Chondrocyte (in vitro differentiated cells): Measurements from ENCODE around the gene CFAP206. TPM values are rescaled to one million over a fixed set of nuclear protein-coding genes. Genes with fewer than 3 reads are reported as not detected.

ENCODE experiments used
- total RNA-seq: library from RNA; stranded (reverse); gene quantifications from 3 replicates; pipeline ENCODE4 v1.2.1, GENCODE V29; 2021

Gene CFAP206
- total RNA-seq, 1 donor from 2014 or later = 0.12 TPM

Other genes starting within 250 kb of the CFAP206 start
- gene SMIM8, start 85.4 kb upstream of the CFAP206 start, total RNA-seq = 5.5 to 9.6 TPM (median 8.7 TPM) in 3 replicates
- 0.67 to 0.77 TPM in 2 of 3 replicates, not detected in the other for gene GJB7, start 78.7 kb upstream of the CFAP206 start, total RNA-seq
- 1.2 to 3.3 TPM (median 1.7 TPM) in 3 replicates for gene C6orf163, start 63.2 kb upstream of the CFAP206 start, total RNA-seq
- 14.4 to 16.8 TPM (median 16.1 TPM) in 3 replicates for gene SLC35A1, start 65.0 kb downstream of the CFAP206 start, total RNA-seq
- 43.8 to 50.7 TPM (median 44.7 TPM) in 3 replicates for gene RARS2, start 182.0 kb downstream of the CFAP206 start, total RNA-seq
- gene ORC3, start 182.2 kb downstream of the CFAP206 start, total RNA-seq = 16.7 to 28.6 TPM (median 17.5 TPM) in 3 replicates